WTC11 (cell line): ENCODE results near the gene STK32C.

ENCODE experiments used
- ATF2 ChIP-seq: sonication (generic); formaldehyde crosslinking; IDR thresholded peaks from 2 replicates; pipeline ENCODE4 v1.8.1; 2022; ENCODE audit warnings: low read depth, missing genetic modification reagents, borderline replicate concordance
- CTCF ChIP-seq: fragments of 200-600 bp; IDR thresholded peaks from 2 replicates; pipeline ENCODE4 v1.8.0; 2022; ENCODE audit warnings: antibody characterized with exemption
- ERG ChIP-seq: fragments of 250-450 bp; sonication (Bioruptor Pico); IDR thresholded peaks from 2 replicates; pipeline ENCODE4 v1.8.0; 2021; ENCODE audit warnings: mild to moderate bottlenecking
- KAT7 ChIP-seq: sonication (generic); formaldehyde crosslinking; IDR thresholded peaks from 2 replicates; pipeline ENCODE4 v1.8.1; 2023; ENCODE audit warnings: missing genetic modification reagents, mild to moderate bottlenecking, borderline replicate concordance
- NR3C1 ChIP-seq: sonication (generic); formaldehyde crosslinking; conservative IDR thresholded peaks from 2 replicates; pipeline ENCODE4 v1.8.1; 2023; ENCODE audit warnings: low read depth, mild to moderate bottlenecking, missing genetic modification reagents
- TCF7 ChIP-seq: sonication (generic); formaldehyde crosslinking; IDR thresholded peaks from 2 replicates; pipeline ENCODE4 v1.8.0; 2022; ENCODE audit warnings: mild to moderate bottlenecking, low read depth, missing genetic modification reagents, moderate library complexity
- TEAD4 ChIP-seq: sonication (generic); formaldehyde crosslinking; IDR thresholded peaks from 2 replicates; pipeline ENCODE4 v1.8.0; 2022; ENCODE audit warnings: mild to moderate bottlenecking, missing genetic modification reagents
- USF1 ChIP-seq: sonication (generic); formaldehyde crosslinking; IDR thresholded peaks from 2 replicates; pipeline ENCODE4 v1.8.0; 2022; ENCODE audit warnings: mild to moderate bottlenecking, missing genetic modification reagents
- ZNF121 ChIP-seq: sonication (generic); formaldehyde crosslinking; IDR thresholded peaks from 2 replicates; pipeline ENCODE4 v1.8.0; 2023; ENCODE audit warnings: missing genetic modification reagents
- ZNF317 ChIP-seq: sonication (generic); formaldehyde crosslinking; IDR thresholded peaks from 2 replicates; pipeline ENCODE4 v1.8.1; 2023; ENCODE audit warnings: low read depth, mild to moderate bottlenecking, moderate library complexity, missing genetic modification reagents, borderline replicate concordance
- TF ChIP-seq, protein P1 (sequence below): sonication (generic); formaldehyde crosslinking; IDR thresholded peaks from 2 replicates; pipeline ENCODE4 v1.8.0; 2022; ENCODE audit warnings: mild to moderate bottlenecking, missing genetic modification reagents
- TF ChIP-seq, protein P2 (sequence below): sonication (generic); formaldehyde crosslinking; IDR thresholded peaks from 2 replicates; pipeline ENCODE4 v1.8.0; 2022; ENCODE audit warnings: mild to moderate bottlenecking, missing genetic modification reagents

- TF ChIP-seq, protein P1, sequence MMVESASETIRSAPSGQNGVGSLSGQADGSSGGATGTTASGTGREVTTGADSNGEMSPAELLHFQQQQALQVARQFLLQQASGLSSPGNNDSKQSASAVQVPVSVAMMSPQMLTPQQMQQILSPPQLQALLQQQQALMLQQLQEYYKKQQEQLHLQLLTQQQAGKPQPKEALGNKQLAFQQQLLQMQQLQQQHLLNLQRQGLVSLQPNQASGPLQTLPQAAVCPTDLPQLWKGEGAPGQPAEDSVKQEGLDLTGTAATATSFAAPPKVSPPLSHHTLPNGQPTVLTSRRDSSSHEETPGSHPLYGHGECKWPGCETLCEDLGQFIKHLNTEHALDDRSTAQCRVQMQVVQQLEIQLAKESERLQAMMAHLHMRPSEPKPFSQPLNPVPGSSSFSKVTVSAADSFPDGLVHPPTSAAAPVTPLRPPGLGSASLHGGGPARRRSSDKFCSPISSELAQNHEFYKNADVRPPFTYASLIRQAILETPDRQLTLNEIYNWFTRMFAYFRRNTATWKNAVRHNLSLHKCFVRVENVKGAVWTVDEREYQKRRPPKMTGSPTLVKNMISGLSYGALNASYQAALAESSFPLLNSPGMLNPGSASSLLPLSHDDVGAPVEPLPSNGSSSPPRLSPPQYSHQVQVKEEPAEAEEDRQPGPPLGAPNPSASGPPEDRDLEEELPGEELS (CRISPR knock-in tag): no peak
- TF ChIP-seq CTCF (no peak), ZNF317 (CRISPR knock-in tag) (no peak), TCF7 (CRISPR knock-in tag) (no peak), TEAD4 (CRISPR knock-in tag) (no peak), ZNF121 (CRISPR knock-in tag) (no peak), ATF2 (CRISPR knock-in tag) (no peak), USF1 (no peak), KAT7 (no peak), NR3C1 (no peak), ERG (CRISPR knock-in tag) (no peak)
- TF ChIP-seq, protein P2, sequence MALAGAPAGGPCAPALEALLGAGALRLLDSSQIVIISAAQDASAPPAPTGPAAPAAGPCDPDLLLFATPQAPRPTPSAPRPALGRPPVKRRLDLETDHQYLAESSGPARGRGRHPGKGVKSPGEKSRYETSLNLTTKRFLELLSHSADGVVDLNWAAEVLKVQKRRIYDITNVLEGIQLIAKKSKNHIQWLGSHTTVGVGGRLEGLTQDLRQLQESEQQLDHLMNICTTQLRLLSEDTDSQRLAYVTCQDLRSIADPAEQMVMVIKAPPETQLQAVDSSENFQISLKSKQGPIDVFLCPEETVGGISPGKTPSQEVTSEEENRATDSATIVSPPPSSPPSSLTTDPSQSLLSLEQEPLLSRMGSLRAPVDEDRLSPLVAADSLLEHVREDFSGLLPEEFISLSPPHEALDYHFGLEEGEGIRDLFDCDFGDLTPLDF (CRISPR knock-in tag): no peak
Measured at GRCh38 chr10:132253092-132253687, 54.6 kb downstream of the STK32C start.
